ENCODE data around the gene PARPBP. TPM values are rescaled to one million over a fixed set of nuclear protein-coding genes. Genes with fewer than 3 reads are reported as not detected.

The PARPBP gene
- total and polyA plus RNA-seq, 2 donors (not counting 1 experiment from before 2014, with no cell fraction given): 1.2 to 5.2 TPM

DNA sequence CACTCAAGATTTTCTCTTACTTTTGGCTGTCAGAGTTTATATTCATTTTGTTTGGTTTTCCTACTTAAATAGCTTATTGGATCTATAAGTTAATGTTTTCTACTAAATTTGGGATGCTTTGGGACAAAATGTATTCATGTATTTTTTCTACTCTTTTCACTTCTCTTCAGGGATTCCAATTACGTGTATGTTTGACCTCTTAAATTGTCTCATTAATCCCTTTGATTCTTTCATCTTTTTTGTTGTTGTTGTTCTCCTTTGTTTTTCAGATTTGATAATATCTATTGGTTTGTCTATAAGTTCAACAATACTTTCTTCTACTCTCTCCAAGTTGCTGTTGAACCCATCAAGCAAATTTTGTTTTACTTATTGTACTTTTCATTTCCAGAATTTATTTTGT lies 43.4 kb downstream of the PARPBP start:
- Histone ChIP-seq H3K27ac (ENCODE audit: low read length in 2 of 2) (no peak overlapping the region), H2AFZ (ENCODE audit: insufficient read depth, low read depth, low read length, poor library complexity, severe bottlenecking) (no peak overlapping the region), H3K79me2 (ENCODE audit: control insufficient read depth, insufficient read depth, low read length) (no peaks in the 10 kb centered on the region), H4K20me1 (ENCODE audit: control insufficient read depth, insufficient read depth, low read length, poor library complexity, severe bottlenecking) (no peaks in the 10 kb centered on the region), H3K36me3 (replicated peaks in 1 of 2; ENCODE audit: control extremely low read depth in 1 of 2, control insufficient read depth in 1 of 2, extremely low read depth in 1 of 2, insufficient read depth in 2 of 2, low read length in 1 of 2) (no peaks in the 10 kb centered on the region), H3K9me3 (ENCODE audit: control extremely low read depth in 1 of 3, control insufficient read depth in 2 of 3, insufficient read depth in 1 of 3, low read length in 2 of 3) (no peaks in the 10 kb centered on the region), H3K27me3 (replicated peaks in 1 of 4; ENCODE audit: control extremely low read depth in 1 of 4, control insufficient read depth in 3 of 4, insufficient read depth in 4 of 4, low read length in 3 of 4) (no peaks in the 10 kb centered on the region), H3K4me1 (ENCODE audit: control insufficient read depth in 2 of 2, insufficient read depth in 2 of 2, low read length in 2 of 2) (no peaks in the 10 kb centered on the region), H3K4me2 (replicated peaks; ENCODE audit: low read depth, low read length, poor library complexity, severe bottlenecking) (no peak overlapping the region), H3K9ac (ENCODE audit: low read length) (no peak overlapping the region), H3K4me3 (ENCODE audit: control extremely low read depth in 1 of 5, extremely low read depth in 1 of 5, insufficient read depth in 1 of 5, low read depth in 2 of 5, low read length in 4 of 5) (no peak overlapping the region)
- intact Hi-C loops (cut with micrococcal nuclease): no loop called here
- no peak for ATAC-seq (ENCODE audit: low read depth)
- ChIA-PET POLR2A (no interaction called here), CTCF (no interaction called here)
- no peak overlapping the region for H3K4me3 Mint-ChIP-seq
- no peak overlapping the region for H3K27ac Mint-ChIP-seq
- no CpG with 5 or more reads among the region's 1 CpG for WGBS (ENCODE audit: insufficient coverage)
- H3K4me1 Mint-ChIP-seq: no peaks in the 10 kb centered on the region
- no peak for TF ChIP-seq EZH2 (IDR thresholded peaks at IDR 0.05; ENCODE audit: borderline replicate concordance, insufficient read depth, low read depth, low read length, poor library complexity, severe bottlenecking)
- TF ChIP-seq CTCF (IDR thresholded peaks at IDR 0.05): no peak
- no peaks in the 10 kb centered on the region for H3K27me3 Mint-ChIP-seq
- DNase-seq: no peak
- H3K9me3 Mint-ChIP-seq (ENCODE audit: insufficient read depth): no peaks in the 10 kb centered on the region

DNA sequence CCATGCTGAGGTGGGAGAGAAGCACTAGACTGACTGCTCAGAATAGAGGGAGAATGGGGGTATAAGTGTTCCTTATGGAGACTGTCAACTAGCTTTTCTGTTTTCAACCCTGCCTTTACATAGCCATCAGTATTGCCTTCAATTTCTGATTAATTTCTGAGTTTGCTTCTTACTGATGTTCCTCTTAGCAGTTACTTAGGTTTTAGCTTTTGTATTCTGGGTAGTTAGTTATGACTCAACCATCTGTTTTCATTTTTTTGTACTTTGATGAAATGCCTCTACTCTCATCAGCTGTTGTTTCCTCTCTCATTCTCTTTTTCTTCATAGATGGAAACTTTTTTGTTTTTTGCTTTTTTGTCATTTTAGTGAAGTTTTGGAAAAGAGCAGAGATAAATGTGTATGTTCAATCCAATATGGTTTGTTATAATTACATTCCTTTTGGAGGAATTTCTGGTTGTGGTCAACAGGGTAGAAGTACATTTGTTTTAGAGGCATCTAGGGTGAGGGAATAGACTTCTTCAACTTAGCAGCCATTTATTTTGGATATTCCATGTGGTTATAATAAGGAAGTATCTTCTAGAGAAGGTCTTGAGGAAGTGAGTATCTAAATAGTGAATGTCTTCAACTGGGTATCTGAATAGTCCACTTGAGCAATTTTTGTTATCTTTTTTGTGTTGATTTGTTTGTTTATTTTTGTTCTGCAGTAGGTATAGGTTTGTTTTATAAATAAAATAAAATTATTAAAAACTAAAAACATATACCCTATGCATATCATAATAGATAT lies 48.0 kb downstream of the PARPBP start:
- Mint-ChIP-seq H3K4me3 (no peak overlapping the region), H3K9me3 (ENCODE audit: insufficient read depth) (no peaks in the 10 kb centered on the region), H3K27me3 (no peaks in the 10 kb centered on the region), H3K4me1 (no peaks in the 10 kb centered on the region), H3K27ac (no peak overlapping the region)
- DNase-seq (no peak), ATAC-seq (ENCODE audit: low read depth) (no peak)
- no peaks in the 10 kb centered on the region for H4K20me1 ChIP-seq (ENCODE audit: control insufficient read depth, insufficient read depth, low read length, poor library complexity, severe bottlenecking)
- no peak overlapping the region for H3K4me2 ChIP-seq (replicated peaks; ENCODE audit: low read depth, low read length, poor library complexity, severe bottlenecking)
- no peak overlapping the region for H3K27ac ChIP-seq (ENCODE audit: low read length in 2 of 2)
- H3K9me3 ChIP-seq (ENCODE audit: control extremely low read depth in 1 of 3, control insufficient read depth in 2 of 3, insufficient read depth in 1 of 3, low read length in 2 of 3): no peaks in the 10 kb centered on the region
- H3K36me3 ChIP-seq (replicated peaks in 1 of 2; ENCODE audit: control extremely low read depth in 1 of 2, control insufficient read depth in 1 of 2, extremely low read depth in 1 of 2, insufficient read depth in 2 of 2, low read length in 1 of 2): no peaks in the 10 kb centered on the region
- H3K4me3 ChIP-seq (ENCODE audit: control extremely low read depth in 1 of 5, extremely low read depth in 1 of 5, insufficient read depth in 1 of 5, low read depth in 2 of 5, low read length in 4 of 5): no peak overlapping the region
- ChIA-PET POLR2A (no interaction called here), CTCF (interaction anchor here (1.1 to 1.8 kb wide), 4 partner anchors 9 to 535 kb away, joined by 3 to 6 read pairs (median 3); no protein-coding TSS in a partner anchor)
- no peaks in the 10 kb centered on the region for H3K4me1 ChIP-seq (ENCODE audit: control insufficient read depth in 2 of 2, insufficient read depth in 2 of 2, low read length in 2 of 2)
- H3K79me2 ChIP-seq (ENCODE audit: control insufficient read depth, insufficient read depth, low read length): no peaks in the 10 kb centered on the region
- intact Hi-C loops (cut with micrococcal nuclease): no loop called here
- no peak overlapping the region for H2AFZ ChIP-seq (ENCODE audit: insufficient read depth, low read depth, low read length, poor library complexity, severe bottlenecking)
- no peak for TF ChIP-seq CTCF (IDR thresholded peaks at IDR 0.05)
- TF ChIP-seq EZH2 (IDR thresholded peaks at IDR 0.05; ENCODE audit: borderline replicate concordance, insufficient read depth, low read depth, low read length, poor library complexity, severe bottlenecking): no peak
- no peaks in the 10 kb centered on the region for H3K27me3 ChIP-seq (replicated peaks in 1 of 4; ENCODE audit: control extremely low read depth in 1 of 4, control insufficient read depth in 3 of 4, insufficient read depth in 4 of 4, low read length in 3 of 4)
- no peak overlapping the region for H3K9ac ChIP-seq (ENCODE audit: low read length)

Measured in B cell (primary cell).